ENCODE data around the gene SDK2. TPM values are rescaled to one million over a fixed set of nuclear protein-coding genes. Genes with fewer than 3 reads are reported as not detected.

SDK2 gene
- polyA plus RNA-seq, 3 donors: 0.01 TPM; not detected in 2

DNA sequence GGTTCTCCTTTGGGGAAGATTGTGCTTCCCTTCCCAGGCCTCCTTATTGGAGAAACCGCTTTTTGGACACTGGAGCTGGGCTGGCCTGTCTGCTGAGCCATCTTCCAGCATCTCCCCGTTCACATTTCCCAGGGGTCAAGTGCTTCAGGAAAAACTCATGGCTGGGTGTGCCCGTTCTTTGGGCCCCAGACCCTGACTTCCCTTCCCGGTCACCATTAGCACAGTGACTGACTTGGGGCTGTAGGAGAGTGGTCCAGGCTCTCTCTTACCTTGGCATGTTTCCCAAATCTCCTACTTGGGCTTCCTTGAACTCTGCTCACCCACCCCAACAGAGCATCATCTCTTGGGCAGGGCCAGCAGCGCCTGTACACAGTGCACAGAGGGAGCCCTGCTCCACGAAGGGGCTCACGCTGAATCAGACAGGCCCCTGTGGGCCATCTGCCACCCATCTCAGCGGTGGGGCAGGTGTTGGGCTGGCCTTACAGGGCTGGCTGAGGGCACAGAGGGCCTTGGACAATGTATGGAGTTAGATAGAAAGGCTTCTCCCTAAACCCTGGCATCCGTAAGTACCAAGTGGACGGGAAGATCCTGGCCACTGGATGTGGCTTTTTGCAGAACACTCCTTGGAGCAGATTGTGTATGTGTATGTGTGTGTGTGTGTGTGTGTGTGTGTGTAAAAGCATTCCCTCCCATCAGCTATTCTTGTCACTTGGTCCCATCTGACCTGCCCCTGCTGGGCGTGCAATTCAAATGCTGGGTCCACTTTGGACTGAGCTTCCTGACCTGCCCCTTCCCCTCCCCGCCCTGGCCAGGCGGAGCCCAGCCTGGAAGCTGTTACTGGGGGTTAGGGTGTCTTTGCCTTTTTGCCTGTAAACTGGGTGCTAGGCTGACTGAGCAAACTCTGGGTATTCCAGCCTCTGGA is 307.6 kb downstream of the SDK2 start:
- Mint-ChIP-seq H3K4me3 (no peak overlapping the region), H3K9me3 (peaks cover 0 to 3% (median 0%) of the 10 kb centered on the region in 7 donors), H3K36me3 (no peaks in the 10 kb centered on the region), H3K27ac (no peak overlapping the region), H3K4me1 (peaks cover 28% of the 10 kb centered on the region), H3K27me3 (ENCODE audit: low read depth in 3 of 3) (peaks cover 0 to 4% (median 0%) of the 10 kb centered on the region in 3 donors)
- TF ChIP-seq, protein P1, sequence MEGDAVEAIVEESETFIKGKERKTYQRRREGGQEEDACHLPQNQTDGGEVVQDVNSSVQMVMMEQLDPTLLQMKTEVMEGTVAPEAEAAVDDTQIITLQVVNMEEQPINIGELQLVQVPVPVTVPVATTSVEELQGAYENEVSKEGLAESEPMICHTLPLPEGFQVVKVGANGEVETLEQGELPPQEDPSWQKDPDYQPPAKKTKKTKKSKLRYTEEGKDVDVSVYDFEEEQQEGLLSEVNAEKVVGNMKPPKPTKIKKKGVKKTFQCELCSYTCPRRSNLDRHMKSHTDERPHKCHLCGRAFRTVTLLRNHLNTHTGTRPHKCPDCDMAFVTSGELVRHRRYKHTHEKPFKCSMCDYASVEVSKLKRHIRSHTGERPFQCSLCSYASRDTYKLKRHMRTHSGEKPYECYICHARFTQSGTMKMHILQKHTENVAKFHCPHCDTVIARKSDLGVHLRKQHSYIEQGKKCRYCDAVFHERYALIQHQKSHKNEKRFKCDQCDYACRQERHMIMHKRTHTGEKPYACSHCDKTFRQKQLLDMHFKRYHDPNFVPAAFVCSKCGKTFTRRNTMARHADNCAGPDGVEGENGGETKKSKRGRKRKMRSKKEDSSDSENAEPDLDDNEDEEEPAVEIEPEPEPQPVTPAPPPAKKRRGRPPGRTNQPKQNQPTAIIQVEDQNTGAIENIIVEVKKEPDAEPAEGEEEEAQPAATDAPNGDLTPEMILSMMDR (IDR thresholded peaks at IDR 0.05): no peak
- H4K20me1 ChIP-seq (ENCODE audit: insufficient read depth, low read length): no peaks in the 10 kb centered on the region
- WGBS (ENCODE audit: insufficient coverage): 88% methylated on average over 10 of the region's 13 CpGs
- intact Hi-C loops (cut with micrococcal nuclease): no loop called here
- no peak overlapping the region for H3K4me3 ChIP-seq (replicated peaks in 1 of 3; ENCODE audit: low read depth in 2 of 3, low read length in 3 of 3)
- H3K27ac ChIP-seq (ENCODE audit: low read depth in 1 of 2, low read length in 2 of 2): no peak overlapping the region
- H2AFZ ChIP-seq (ENCODE audit: insufficient read depth, low read depth, low read length, poor library complexity, severe bottlenecking): no peak overlapping the region
- H3K79me2 ChIP-seq (ENCODE audit: insufficient read depth, low read length): no peaks in the 10 kb centered on the region
- H3K4me2 ChIP-seq (replicated peaks; ENCODE audit: extremely low read depth, low read length, poor library complexity, severe bottlenecking): no peak overlapping the region
- no peak overlapping the region for H3K9ac ChIP-seq (ENCODE audit: insufficient read depth, low read length, poor library complexity, severe bottlenecking)
- no peak for DNase-seq
- no peaks in the 10 kb centered on the region for H3K36me3 ChIP-seq (replicated peaks in 1 of 2; ENCODE audit: control insufficient read depth in 1 of 2, insufficient read depth in 2 of 2, low read length in 2 of 2)
- no peaks in the 10 kb centered on the region for H3K9me3 ChIP-seq (replicated peaks in 1 of 2; ENCODE audit: control insufficient read depth in 1 of 2, insufficient read depth in 1 of 2, low read length in 2 of 2)
- no peaks in the 10 kb centered on the region for H3K27me3 ChIP-seq (ENCODE audit: control insufficient read depth in 2 of 2, insufficient read depth in 2 of 2, low read length in 2 of 2)
- H3K4me1 ChIP-seq (ENCODE audit: control insufficient read depth in 1 of 2, insufficient read depth in 2 of 2, low read length in 2 of 2): peaks cover 17 to 29% of the 10 kb centered on the region in 2 donors

DNA sequence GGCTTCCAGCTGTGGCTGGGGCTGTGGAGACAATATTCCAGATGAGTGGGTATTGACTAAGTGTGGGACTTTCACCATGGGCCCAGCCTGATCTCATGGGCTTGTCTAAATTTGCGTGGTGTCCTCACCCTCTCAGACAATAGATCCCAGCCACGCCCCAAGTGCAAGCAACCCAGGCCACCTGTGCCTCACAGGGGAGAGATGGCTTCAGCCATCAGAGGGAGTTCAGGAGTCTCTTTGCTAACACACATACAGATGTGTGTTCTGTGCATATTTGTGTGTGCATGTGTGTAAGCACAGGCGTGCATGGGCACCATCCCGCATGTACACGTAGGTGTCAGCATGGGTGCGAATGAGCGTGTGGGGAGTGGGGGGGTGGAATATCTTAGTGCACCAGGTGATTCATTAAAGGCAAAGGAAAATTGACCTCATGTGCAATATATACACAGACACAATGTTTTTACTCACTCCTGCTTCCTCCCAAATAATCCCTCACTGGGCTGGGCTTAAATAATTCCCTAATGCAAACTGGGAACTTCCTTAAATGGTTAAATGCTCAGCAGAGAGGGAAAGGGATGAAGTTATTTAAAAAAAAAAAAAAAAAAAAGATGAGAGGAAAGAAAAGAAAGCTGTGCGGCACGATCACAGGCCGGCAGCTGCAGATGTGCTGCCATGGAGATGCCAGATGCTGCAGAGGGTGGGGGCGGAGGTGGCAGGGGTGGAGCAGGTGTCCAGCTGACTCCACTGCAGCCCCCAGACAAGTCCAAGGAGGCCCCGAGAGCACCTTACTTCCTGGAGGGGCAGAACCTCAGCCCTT is 308.4 kb downstream of the SDK2 start:
- Mint-ChIP-seq H3K27ac (peak overlapping the region in 1 of 7 donors; percentile 50), H3K4me3 (no peak overlapping the region), H3K36me3 (no peaks in the 10 kb centered on the region), H3K4me1 (peaks cover 28% of the 10 kb centered on the region), H3K9me3 (peaks cover 0 to 3% (median 0%) of the 10 kb centered on the region in 7 donors), H3K27me3 (ENCODE audit: low read depth in 3 of 3) (peaks cover 0 to 5% (median 4%) of the 10 kb centered on the region in 3 donors)
- Histone ChIP-seq H3K79me2 (ENCODE audit: insufficient read depth, low read length) (no peaks in the 10 kb centered on the region), H3K4me3 (replicated peaks in 1 of 3; ENCODE audit: low read depth in 2 of 3, low read length in 3 of 3) (no peak overlapping the region), H4K20me1 (ENCODE audit: insufficient read depth, low read length) (no peaks in the 10 kb centered on the region), H3K36me3 (replicated peaks in 1 of 2; ENCODE audit: control insufficient read depth in 1 of 2, insufficient read depth in 2 of 2, low read length in 2 of 2) (no peaks in the 10 kb centered on the region), H3K9me3 (replicated peaks in 1 of 2; ENCODE audit: control insufficient read depth in 1 of 2, insufficient read depth in 1 of 2, low read length in 2 of 2) (no peaks in the 10 kb centered on the region), H3K4me1 (ENCODE audit: control insufficient read depth in 1 of 2, insufficient read depth in 2 of 2, low read length in 2 of 2) (peaks cover 17 to 29% of the 10 kb centered on the region in 2 donors), H3K4me2 (replicated peaks; ENCODE audit: extremely low read depth, low read length, poor library complexity, severe bottlenecking) (no peak overlapping the region), H2AFZ (ENCODE audit: insufficient read depth, low read depth, low read length, poor library complexity, severe bottlenecking) (no peak overlapping the region), H3K9ac (ENCODE audit: insufficient read depth, low read length, poor library complexity, severe bottlenecking) (no peak overlapping the region), H3K27me3 (ENCODE audit: control insufficient read depth in 2 of 2, insufficient read depth in 2 of 2, low read length in 2 of 2) (no peaks in the 10 kb centered on the region), H3K27ac (ENCODE audit: low read depth in 1 of 2, low read length in 2 of 2) (no peak overlapping the region)
- intact Hi-C loops (cut with micrococcal nuclease): no loop called here
- TF ChIP-seq, protein P1 (IDR thresholded peaks at IDR 0.05): no peak
- no peak for DNase-seq
- WGBS (ENCODE audit: insufficient coverage): 88% methylated on average over 4 of the region's 12 CpGs
